A673 (cell line): Measurements from ENCODE around the gene METTL26. TPM values are rescaled to one million over a fixed set of nuclear protein-coding genes. Genes with fewer than 3 reads are reported as not detected.

ENCODE experiments used
- BruUV-seq: library from RNA; stranded (reverse); fragments of 400-500 nt; replicated peaks from 2 replicates; lab custom pipeline; 2021; lab: Mats Ljungman, UMichigan
- CTCF ChIA-PET: fragments of 300-600 bp; sonication (Branson Sonifier 250); formaldehyde crosslinking; loops from one replicate; lab custom pipeline; 2022; ENCODE audit warnings: antibody characterized with exemption; lab: Charles Lee
- POLR2A ChIA-PET: fragments of 300-600 bp; sonication (Branson Sonifier 250); formaldehyde crosslinking; loops from one replicate; lab custom pipeline; 2022; ENCODE audit warnings: antibody characterized with exemption; ENCODE audit not compliant: low non-redundant PET; lab: Charles Lee
- DNase-seq: peaks from one replicate; pipeline ENCODE4 v3.0.0-alpha.2; 2015; ENCODE audit warnings: low spot score
- H3K27ac ChIP-seq: fragments of 200-600 bp; sonication (generic); 2 replicates; pipeline ENCODE4 v1.5.1; 2016; ENCODE audit warnings: mixed run types, low read depth, mild to moderate bottlenecking, mixed read lengths, antibody characterized with exemption, low read length; ENCODE audit not compliant: poor library complexity, severe bottlenecking
- H3K27me3 ChIP-seq: fragments of 200-600 bp; sonication (generic); replicated peaks from 2 replicates; pipeline ENCODE4 v1.6.1; 2017; ENCODE audit warnings: mixed run types, low read depth, mild to moderate bottlenecking, mixed read lengths, antibody characterized with exemption, low read length; ENCODE audit not compliant: insufficient read depth, poor library complexity
- H3K36me3 ChIP-seq: fragments of 200-600 bp; sonication (generic); 2 replicates; pipeline ENCODE4 v1.6.1; 2016; ENCODE audit warnings: mixed run types, mild to moderate bottlenecking, mixed read lengths, antibody characterized with exemption, low read length; ENCODE audit not compliant: insufficient read depth, poor library complexity, severe bottlenecking
- H3K4me1 ChIP-seq: fragments of 200-600 bp; sonication (generic); 2 replicates; pipeline ENCODE4 v1.6.1; 2017; ENCODE audit warnings: mixed run types, mild to moderate bottlenecking, mixed read lengths, antibody characterized with exemption, low read length; ENCODE audit not compliant: insufficient read depth, poor library complexity, severe bottlenecking
- H3K4me3 ChIP-seq: fragments of 200-600 bp; sonication (generic); 2 replicates; pipeline ENCODE4 v1.5.1; 2016; ENCODE audit warnings: low read depth, mixed run types, mild to moderate bottlenecking, mixed read lengths, low read length; ENCODE audit not compliant: poor library complexity, severe bottlenecking
- H3K9me3 ChIP-seq: fragments of 200-600 bp; sonication (generic); 2 replicates; pipeline ENCODE4 v1.6.1; 2016; ENCODE audit warnings: mixed run types, low read depth, mild to moderate bottlenecking, mixed read lengths, antibody characterized with exemption, low read length; ENCODE audit not compliant: poor library complexity, severe bottlenecking
- EZH2 ChIP-seq: fragments of 200-600 bp; sonication (generic); IDR thresholded peaks from 2 replicates; pipeline ENCODE4 v1.6.1; 2017; ENCODE audit warnings: borderline replicate concordance, low read depth, mild to moderate bottlenecking, mixed read lengths, antibody characterized with exemption, low read length; ENCODE audit not compliant: poor library complexity, severe bottlenecking
- intact Hi-C: fragments of 100-400 bp; cut with micrococcal nuclease; formaldehyde crosslinking; loops from one replicate; pipeline ENCODE4 v1.10.0; 2022; ENCODE audit not compliant: unreplicated experiment
- total RNA-seq: library from RNA; stranded (reverse); gene quantifications from 2 replicates; pipeline ENCODE4 v1.2.3, GENCODE V29; 2021
- TF ChIP-seq, protein P1 (sequence below): fragments of 300-800, 200-600 bp; sonication (generic); conservative IDR thresholded peaks from 2 replicates; pipeline ENCODE4 v1.5.1; 2017; ENCODE audit warnings: low read depth, mild to moderate bottlenecking, antibody characterized with exemption, low read length, moderate library complexity, mixed read lengths

METTL26 gene
- total RNA-seq, 1 experiment from 2014 or later, result 138 TPM

DNA sequence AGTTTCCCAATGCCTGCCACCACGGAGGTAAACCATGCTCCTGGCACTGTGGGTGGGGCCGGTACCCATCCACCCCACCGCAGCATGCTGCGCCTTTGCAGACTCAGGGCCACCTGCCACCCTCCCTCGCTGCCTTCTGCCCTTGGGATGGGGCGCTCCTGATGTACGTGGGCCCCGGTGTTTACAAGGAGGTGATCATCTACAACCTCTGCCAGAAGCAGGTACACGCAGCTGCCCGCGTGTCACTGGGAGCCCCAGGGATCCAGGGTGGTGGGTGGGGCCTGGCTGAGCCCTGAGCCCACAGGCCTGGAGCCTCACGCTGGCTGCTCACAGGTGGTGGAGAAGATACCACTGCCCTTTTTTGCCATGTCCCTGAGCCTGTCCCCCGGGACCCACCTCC is 30.5 kb upstream of the METTL26 start:
- DNase-seq, result no peak
- H3K4me1 ChIP-seq, result peaks cover 3% of the 10 kb centered on the region
- no peaks in the 10 kb centered on the region for H3K27me3 ChIP-seq
- TF ChIP-seq, protein P1, sequence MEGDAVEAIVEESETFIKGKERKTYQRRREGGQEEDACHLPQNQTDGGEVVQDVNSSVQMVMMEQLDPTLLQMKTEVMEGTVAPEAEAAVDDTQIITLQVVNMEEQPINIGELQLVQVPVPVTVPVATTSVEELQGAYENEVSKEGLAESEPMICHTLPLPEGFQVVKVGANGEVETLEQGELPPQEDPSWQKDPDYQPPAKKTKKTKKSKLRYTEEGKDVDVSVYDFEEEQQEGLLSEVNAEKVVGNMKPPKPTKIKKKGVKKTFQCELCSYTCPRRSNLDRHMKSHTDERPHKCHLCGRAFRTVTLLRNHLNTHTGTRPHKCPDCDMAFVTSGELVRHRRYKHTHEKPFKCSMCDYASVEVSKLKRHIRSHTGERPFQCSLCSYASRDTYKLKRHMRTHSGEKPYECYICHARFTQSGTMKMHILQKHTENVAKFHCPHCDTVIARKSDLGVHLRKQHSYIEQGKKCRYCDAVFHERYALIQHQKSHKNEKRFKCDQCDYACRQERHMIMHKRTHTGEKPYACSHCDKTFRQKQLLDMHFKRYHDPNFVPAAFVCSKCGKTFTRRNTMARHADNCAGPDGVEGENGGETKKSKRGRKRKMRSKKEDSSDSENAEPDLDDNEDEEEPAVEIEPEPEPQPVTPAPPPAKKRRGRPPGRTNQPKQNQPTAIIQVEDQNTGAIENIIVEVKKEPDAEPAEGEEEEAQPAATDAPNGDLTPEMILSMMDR, result no peak
- no peak for TF ChIP-seq EZH2
- no peaks in the 10 kb centered on the region for H3K9me3 ChIP-seq
- ChIA-PET CTCF (no interaction called here), POLR2A (no interaction called here)
- intact Hi-C loops, result no loop called here
- H3K27ac ChIP-seq, result no peak overlapping the region
- no TSS peak for BruUV-seq
- H3K36me3 ChIP-seq, result peaks cover 25% of the 10 kb centered on the region
- H3K4me3 ChIP-seq, result no peak overlapping the region

DNA sequence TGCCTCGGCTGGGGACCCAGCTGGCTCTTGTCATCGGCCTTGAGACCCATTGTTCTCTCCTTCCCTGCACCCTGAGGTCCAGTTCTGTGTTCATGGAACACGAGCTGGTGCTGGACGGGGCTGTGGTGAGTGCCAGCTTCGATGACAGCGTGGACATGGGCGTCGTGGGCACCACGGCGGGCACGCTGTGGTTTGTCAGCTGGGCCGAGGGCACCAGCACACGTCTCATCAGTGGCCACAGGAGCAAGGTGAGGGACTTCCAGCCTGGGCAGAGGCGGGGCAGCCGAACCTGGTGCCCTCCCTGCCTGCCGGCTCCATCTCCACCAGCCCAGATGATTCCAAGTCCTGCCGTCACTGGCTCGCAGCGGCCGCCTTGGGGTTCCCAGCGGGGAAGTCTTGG is 26.5 kb upstream of the METTL26 start:
- BruUV-seq, result no TSS peak
- Histone ChIP-seq H3K4me3 (no peak overlapping the region), H3K9me3 (no peaks in the 10 kb centered on the region), H3K4me1 (peaks cover 10% of the 10 kb centered on the region), H3K27ac (no peak overlapping the region), H3K36me3 (no peaks in the 10 kb centered on the region), H3K27me3 (no peaks in the 10 kb centered on the region)
- TF ChIP-seq EZH2, result no peak
- TF ChIP-seq, protein P1, result no peak
- DNase-seq, result no peak
- intact Hi-C loops, result no loop called here
- CTCF ChIA-PET, result no interaction called here
- POLR2A ChIA-PET, result no interaction called here

DNA sequence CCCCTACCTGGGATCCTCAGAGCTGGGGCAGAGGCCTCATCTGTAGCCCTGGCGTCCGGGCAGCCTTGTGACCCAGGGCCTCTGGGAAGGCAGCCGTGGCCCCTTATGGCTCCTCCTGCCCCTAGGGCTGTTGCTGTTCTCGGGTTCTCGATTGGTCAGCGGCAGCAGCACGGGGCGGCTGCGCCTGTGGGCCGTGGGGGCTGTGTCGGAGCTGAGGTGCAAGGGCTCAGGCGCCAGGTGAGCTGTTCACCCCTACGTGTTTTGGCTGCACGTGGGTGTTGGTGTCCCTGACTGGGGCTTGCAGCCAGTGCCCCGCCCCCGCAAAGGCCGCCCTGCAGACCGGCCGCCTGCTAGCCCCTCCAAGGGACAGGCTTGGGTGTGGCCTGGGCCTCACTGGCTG is 26.0 kb upstream of the METTL26 start:
- H3K27ac ChIP-seq, result no peak overlapping the region
- no peaks in the 10 kb centered on the region for H3K9me3 ChIP-seq
- no peak overlapping the region for H3K4me3 ChIP-seq
- no TSS peak for BruUV-seq
- DNase-seq, result no peak
- ChIA-PET CTCF (no interaction called here), POLR2A (no interaction called here)
- intact Hi-C loops, result no loop called here
- TF ChIP-seq EZH2, result no peak
- TF ChIP-seq, protein P1, result no peak
- no peaks in the 10 kb centered on the region for H3K27me3 ChIP-seq
- H3K36me3 ChIP-seq, result no peaks in the 10 kb centered on the region
- H3K4me1 ChIP-seq, result peaks cover 6% of the 10 kb centered on the region
